Smooth muscle cell of trachea (primary cell): Measurements from ENCODE around the gene RAD54L2. TPM values are rescaled to one million over a fixed set of nuclear protein-coding genes. Genes with fewer than 3 reads are reported as not detected.

Source experiments
- total RNA-seq: library from RNA; depleted of rRNA; stranded (reverse); fragments of >200 nt; gene quantifications from 2 replicates; pipeline ENCODE4 v1.2.1, GENCODE V29; 2014

RAD54L2 gene, protein sequence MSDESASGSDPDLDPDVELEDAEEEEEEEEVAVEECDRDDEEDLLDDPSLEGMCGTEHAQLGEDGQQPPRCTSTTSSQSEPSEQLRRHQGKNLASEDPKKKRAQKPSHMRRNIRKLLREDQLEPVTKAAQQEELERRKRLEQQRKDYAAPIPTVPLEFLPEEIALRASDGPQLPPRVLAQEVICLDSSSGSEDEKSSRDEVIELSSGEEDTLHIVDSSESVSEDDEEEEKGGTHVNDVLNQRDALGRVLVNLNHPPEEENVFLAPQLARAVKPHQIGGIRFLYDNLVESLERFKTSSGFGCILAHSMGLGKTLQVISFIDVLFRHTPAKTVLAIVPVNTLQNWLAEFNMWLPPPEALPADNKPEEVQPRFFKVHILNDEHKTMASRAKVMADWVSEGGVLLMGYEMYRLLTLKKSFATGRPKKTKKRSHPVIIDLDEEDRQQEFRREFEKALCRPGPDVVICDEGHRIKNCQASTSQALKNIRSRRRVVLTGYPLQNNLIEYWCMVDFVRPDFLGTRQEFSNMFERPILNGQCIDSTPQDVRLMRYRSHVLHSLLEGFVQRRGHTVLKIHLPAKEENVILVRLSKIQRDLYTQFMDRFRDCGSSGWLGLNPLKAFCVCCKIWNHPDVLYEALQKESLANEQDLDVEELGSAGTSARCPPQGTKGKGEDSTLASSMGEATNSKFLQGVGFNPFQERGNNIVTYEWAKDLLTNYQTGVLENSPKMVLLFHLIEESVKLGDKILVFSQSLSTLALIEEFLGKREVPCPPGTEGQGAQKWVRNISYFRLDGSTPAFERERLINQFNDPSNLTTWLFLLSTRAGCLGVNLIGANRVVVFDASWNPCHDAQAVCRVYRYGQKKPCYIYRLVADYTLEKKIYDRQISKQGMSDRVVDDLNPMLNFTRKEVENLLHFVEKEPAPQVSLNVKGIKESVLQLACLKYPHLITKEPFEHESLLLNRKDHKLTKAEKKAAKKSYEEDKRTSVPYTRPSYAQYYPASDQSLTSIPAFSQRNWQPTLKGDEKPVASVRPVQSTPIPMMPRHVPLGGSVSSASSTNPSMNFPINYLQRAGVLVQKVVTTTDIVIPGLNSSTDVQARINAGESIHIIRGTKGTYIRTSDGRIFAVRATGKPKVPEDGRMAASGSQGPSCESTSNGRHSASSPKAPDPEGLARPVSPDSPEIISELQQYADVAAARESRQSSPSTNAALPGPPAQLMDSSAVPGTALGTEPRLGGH (N-terminal part only)
- total RNA-seq = 19.5 and 20.0 TPM in 2 replicates

DNA sequence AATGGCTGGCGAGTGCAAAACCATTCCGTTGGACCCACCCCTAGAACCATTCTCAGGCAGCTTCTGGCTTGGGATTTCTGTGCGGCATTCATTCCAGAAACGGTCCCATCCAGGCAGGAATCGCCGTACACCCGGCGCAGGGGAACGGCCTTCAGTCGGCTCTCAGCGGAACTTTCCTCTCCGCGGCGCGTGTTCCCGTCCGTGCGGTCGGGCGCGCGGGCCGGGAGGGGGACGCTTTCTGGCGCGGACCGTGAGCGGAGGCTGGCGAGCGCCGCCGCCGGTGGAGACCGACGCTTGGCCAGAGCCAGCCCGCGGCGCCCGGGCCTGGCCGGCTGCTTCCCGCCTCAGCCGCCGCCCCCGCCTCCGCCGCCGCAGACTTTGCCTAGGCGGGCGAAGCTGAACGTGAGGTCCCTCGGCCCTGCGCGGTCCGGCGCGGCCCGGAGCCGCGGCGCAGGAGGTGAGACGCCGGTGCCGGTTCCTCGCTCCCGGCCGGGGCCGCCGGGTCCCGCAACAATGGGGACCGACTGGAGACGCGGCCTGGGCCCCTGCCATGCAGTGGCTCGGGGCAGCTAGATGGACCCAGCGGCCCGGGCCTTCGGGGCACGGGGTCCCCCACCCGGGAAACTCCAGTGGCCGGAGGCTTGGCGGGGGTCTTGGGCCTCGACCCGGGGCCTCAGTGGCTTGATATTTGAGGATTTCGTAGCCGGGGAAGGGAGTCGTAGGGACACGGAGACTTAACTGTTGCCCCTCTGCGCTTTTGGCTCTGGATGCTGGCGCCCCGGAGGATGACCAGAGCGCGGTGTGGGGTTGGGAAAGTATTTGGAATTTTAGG is at the start of gene RAD54L2:
RAD54L2 (plus strand) TSS at position 261 of the 832 bp plus-strand sequence. CDS start 51,702 bp downstream, outside the sequence.

Other genes starting within 250 kb of the RAD54L2 start
- 57.1 and 70.0 TPM in 2 replicates for gene MANF, start 153.4 kb upstream of the RAD54L2 start, total RNA-seq
- 30.4 and 58.7 TPM in 2 replicates for gene RBM15B, start 147.4 kb upstream of the RAD54L2 start, total RNA-seq
- gene DCAF1, start 38.7 kb upstream of the RAD54L2 start, total RNA-seq = 12.7 and 14.8 TPM in 2 replicates
- 48.6 and 84.4 TPM in 2 replicates for gene TEX264, start 132.5 kb downstream of the RAD54L2 start, total RNA-seq
- 0.15 and 0.17 TPM in 2 replicates for gene GRM2, start 168.3 kb downstream of the RAD54L2 start, total RNA-seq
- gene IQCF6, start 240.5 kb downstream of the RAD54L2 start, total RNA-seq = not detected in 2 replicates